HG02938 (cell line): ENCODE data around the gene RFPL3.
"Not testable (repeated sequence)": the region's sequence is repeated elsewhere in the genome, so short reads cannot be mapped to it uniquely, and the experiment has no call there.

ENCODE experiments used
- ATAC-seq: cut with Tn5 transposase; IDR thresholded peaks from one replicate; pipeline ENCODE4 v1.9.1; 2021; ENCODE audit warnings: mild to moderate bottlenecking, moderate library complexity; ENCODE audit not compliant: unreplicated experiment

The RFPL3 gene

DNA sequence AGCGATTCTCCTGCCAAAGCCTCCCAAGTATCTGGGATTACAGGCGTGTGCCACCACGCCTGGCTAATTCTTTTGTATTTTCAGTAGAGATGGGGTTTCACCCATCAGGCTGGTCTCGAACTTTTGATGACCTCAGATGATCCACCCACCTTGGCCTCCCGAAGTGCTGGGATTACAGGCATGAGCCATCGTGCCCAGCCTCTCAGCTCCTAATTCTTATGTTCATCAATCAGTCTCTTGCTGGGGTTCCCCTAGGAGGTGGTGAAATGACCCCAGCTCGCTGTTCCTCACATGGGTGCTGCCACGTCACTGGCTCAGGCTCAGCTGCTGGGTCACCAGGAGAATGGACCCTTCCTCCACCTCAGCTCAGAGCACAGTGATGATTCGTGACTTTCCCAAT, at the start of gene RFPL3:
Gene RFPL3 (plus strand): TSS at position 301 of the 400 bp plus-strand sequence. CDS start 205 bp downstream, outside the sequence.
- not testable (repeated sequence) for ATAC-seq

- ATAC-seq = no peak
Observed at GRCh38 chr22:32308191-32308590, 49.5 kb upstream of the RFPL3 start.

- no peak for ATAC-seq
Observed at GRCh38 chr22:32308934-32309333, 48.7 kb upstream of the RFPL3 start.

DNA sequence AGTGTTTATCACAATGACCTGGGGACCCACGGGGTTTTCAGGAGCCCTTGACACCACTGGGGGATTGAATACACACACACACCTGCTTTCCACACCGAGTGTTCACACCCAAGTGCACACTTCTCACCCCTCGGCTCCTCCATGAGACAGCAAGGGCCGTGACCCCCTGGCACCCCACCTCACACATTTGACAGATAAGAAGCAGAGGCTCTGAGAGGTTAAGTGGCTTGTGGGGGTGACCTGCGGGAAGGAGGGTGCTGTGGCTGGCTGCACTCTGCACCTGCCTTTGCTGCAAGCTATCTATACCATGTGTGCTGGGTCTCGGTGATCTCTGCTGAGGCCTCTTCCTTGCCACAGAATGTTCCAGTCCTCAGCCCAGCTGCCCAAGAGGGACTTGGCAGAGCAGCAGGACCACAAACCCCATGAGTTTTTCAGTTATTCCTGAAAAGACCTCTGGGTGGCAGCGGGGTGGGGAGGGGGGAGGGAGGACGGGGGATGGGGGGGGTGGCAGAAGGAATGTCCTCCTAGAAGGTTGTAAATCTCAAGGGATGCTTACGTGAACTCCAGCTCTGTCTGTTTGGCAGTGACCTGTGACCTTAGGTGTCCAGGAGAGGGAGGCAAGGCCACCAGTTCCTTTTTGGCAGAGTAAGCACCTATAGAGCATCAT, 47.9 kb upstream of the RFPL3 start:
- ATAC-seq = no peak

GRCh38 chr22:32310777-32311176, 46.9 kb upstream of the RFPL3 start:
- no peak for ATAC-seq

DNA sequence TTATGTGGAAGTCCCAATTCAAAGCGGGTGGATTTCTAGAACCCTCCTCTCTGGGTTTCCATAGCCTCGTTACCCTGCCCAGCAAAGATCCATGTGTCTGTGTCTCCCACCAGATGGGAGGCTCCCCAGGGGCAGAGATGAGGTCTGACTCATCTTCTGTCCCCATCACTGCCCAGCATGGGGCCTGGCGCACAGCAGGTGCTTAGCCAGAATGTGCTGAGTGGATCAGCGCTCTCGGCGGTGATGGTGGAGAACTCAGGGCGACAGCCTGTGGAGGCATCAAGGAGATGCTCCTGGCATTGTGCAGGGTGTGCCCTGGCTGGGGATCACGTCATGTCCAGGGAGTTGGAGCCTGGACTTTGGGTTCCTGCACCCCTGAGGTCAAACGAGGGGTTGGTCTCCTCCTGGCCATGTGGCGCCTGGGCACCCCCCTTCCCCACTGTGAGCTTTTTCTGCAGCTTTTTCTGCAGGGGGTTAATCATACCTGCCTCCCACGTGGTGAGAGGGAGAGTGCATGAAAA, 46.1 kb upstream of the RFPL3 start:
- ATAC-seq = no peak

DNA sequence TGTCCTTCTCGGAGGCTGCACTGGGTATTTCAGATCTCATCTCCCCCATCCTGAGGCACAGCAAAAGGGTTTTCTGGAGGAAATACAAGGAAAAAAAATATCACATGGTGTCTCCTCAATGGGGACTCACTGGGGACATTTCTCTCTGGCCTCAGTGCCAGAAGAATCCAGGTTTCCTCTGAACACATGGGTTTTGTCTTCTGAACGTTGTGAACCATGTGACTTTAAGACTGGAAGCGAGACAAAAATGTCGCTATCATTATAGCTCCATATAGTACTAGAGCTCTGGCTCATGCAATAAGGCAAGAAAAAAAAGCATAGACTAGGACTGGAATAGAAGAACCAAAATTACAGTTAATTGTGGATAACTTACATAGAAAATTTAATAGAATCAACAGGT, 44.9 kb upstream of the RFPL3 start:
- ATAC-seq = no peak

- ATAC-seq = no peak
Observed at GRCh38 chr22:32313532-32313931, 44.1 kb upstream of the RFPL3 start.

DNA sequence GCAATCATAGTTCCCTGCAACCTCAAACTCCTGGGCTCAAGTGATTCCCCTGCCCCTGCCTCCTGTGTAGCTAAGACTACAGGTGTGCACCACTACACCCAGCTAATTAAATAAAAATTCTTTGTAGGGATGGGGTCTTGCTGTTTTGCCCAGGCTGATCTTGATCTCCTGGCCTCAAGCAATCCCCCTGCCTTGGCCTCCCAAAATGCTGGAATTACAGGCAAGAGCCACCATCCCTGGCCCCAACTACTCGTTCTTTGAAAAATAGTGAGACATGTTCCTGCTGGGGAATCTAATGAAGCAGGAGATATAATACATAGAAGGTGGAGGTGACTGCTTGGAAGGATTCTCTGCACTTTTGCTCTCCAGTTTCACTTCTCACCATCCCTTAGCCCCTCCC, 40.1 kb upstream of the RFPL3 start:
- ATAC-seq = no peak

DNA sequence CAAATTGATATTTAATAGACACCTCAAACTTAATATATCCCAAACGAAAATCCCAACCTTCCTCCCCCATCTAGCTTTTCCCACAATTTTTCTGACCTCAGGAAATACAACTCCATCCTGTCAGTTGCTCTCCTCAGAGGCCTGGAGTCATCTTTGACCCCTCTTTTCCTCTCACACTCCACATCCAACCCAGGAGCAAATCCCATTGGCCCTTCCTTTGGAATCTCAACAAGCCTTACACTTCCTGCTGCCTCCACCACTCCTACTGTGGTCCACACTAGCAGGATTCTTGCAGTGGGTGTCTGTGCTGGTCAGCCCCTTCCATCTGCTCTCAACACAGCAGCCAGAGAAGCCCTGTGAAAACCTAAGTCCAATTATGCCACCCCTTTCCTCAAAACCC, 39.3 kb upstream of the RFPL3 start:
- ATAC-seq = no peak

- ATAC-seq = no peak
Observed at GRCh38 chr22:32319861-32320406, 37.7 kb upstream of the RFPL3 start.

GRCh38 chr22:32322986-32323385, 34.7 kb upstream of the RFPL3 start:
- ATAC-seq = no peak

GRCh38 chr22:32323513-32324164, 34.0 kb upstream of the RFPL3 start:
- no peak for ATAC-seq

DNA sequence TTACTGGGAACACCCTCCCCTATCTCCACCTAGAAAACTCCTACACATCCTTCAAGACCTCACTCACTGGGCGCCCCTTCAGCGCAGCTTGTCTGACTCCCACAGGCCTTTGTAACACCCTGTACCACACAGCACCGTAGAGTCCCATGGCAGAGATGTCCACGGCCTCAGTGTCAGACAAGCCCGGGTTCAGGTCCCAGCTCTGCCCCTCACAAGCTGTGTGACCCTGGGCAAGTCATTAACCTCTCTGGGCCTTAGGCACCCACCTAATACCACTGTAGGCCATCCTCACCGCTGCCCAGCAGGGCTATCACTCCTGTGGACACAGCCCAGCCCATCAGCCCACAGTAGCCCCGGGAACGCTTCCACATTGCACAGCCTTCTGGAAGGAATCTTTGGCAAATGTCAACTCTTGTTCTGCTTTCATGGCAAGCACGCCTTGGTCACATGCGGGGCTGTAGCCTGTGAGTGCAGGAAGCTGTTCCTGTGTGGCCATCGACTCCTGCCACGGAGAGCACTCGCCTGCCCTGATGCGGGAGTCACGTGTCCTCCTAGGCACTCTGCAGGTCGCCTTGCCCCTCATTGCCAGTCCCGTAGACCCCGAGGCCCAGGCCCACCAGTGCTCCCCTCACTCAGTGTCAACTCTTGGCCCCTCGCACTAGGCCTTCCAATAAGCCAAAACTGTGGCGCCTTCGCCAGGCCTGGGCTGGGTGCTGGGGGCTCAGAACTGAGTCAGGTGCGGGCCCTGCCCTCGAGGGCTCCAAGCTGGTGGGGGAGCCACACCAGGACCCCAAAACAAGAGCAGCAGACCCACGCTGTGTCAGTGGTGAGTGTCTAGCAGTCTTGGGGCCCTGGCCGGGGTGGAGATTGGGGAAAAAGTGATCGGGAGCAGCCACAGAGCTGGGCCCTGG, 32.9 kb upstream of the RFPL3 start:
- no peak for ATAC-seq

- no peak for ATAC-seq
Observed at GRCh38 chr22:32325416-32325801, 32.3 kb upstream of the RFPL3 start.

- no peak for ATAC-seq
Observed at GRCh38 chr22:32325811-32326237, 31.8 kb upstream of the RFPL3 start.

DNA sequence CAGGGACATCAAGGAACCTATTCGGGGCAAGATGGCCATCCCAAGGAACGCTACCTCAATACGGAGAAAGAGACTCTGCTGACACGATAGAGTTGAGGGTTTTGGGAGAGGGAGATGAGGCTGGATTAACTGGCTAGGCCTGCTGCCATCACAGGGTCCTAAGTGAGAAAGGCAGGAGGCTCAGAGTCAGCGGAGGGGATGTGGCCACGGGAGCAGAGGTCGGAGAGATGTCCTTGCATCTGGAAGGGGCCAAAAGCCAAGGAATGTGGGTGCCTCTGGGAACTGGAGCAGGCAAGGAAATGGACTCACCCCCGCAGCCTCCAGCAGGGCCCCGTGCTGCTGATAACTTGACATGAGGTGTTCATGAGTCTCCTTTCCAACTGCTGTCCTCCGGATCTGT, 31.0 kb upstream of the RFPL3 start:
- ATAC-seq = no peak

DNA sequence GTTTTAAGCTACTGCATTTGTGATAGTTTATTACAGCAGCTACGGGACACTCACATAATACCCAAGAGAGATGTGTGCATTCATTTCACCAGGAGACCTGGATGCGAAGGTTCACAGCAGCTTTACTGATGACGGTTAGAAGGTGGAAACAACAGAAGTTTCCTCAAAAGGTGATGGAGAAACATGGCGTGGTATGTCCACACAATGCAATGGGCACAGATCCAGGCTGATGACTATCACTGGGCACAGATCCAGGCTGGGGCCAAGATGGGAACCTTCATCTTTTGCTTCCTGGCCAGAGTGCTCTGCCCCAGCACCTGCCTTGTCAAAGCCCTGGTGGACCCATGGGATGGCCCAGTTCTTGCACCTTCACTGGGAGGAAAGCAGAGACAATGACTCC, 30.6 kb upstream of the RFPL3 start:
- no peak for ATAC-seq

GRCh38 chr22:32327596-32328171, 30.0 kb upstream of the RFPL3 start:
- no peak for ATAC-seq

DNA sequence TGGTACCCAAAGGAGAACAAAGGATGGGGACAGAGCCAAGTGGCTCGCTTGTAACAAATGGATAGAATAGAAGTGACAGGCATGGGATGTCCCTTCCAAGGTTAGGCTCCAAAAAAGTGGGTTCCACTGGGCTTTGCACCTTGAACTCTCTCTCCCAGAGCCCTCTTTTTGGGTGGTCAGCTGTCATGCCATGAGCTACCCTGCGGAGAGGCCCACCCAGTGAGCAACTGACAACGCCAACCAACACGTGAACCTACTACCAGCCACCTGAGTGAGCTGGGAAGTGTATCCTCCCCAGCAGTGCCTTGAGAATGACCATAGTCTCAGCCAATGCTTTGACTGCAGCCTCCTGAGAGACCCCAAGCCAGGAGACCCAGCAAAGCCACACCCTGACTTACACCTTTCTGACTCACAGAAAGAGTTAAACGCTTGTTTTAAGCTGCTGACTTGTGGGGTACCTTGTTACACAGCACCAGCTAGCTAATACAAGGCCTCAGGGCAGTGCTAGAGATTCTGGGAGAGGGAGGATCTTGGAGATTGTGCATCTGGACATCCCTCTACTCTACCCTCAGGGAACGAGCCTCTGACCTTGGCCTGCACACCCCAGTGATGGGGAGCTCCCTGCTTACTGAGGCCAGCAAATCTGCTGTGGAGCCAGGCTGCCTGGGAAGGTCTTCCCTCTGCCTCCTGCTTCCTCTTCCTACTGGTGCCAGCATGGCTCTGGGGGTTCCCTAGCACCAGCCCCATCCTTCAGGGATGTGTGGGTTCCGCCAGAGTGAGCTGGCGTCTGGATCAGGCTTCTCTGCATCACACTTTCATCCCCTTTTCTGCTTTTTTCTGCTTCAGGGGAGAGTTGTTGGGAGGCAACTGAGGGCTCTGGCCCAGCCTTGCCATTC, 29.1 kb upstream of the RFPL3 start:
- no peak for ATAC-seq
